ENCODE results near the gene DIABLO. TPM values are rescaled to one million over a fixed set of nuclear protein-coding genes. Genes with fewer than 3 reads are reported as not detected.

DIABLO gene
- total RNA-seq, 2 donors from 2014 or later = 34.7 to 48.8 TPM

- H3K27me3 ChIP-seq (replicated peaks; ENCODE audit: insufficient read depth) = no peaks in the 10 kb centered on the region
- no peaks in the 10 kb centered on the region for H3K36me3 ChIP-seq
- no peaks in the 10 kb centered on the region for H3K9me3 ChIP-seq
- H3K4me1 ChIP-seq (ENCODE audit: control insufficient read depth in 1 of 2, low read depth in 2 of 2) = no peaks in the 10 kb centered on the region
- ATAC-seq (ENCODE audit: insufficient number of reproducible peaks, low FRiP score, low read depth) = no peak
- TF ChIP-seq CTCF (IDR thresholded peaks at IDR 0.05) = no peak
- no peak overlapping the region for H3K27ac ChIP-seq
- no peak overlapping the region for H3K4me3 ChIP-seq
- DNase-seq (ENCODE audit: low spot score) = no peak
These were observed 67.1 kb downstream of the DIABLO start for GRCh38 chr12:122158700-122159285.

Other genes starting within 250 kb of the DIABLO start
- 10 to 100 TPM in 1 of 2 donors, 1 to 10 TPM in 1; 9.6 to 12.9 TPM for gene BCL7A, start 204.2 kb downstream of the DIABLO start, total RNA-seq
- gene MLXIP, start 147.3 kb downstream of the DIABLO start, total RNA-seq = 10 to 100 TPM; 35.5 to 50.3 TPM
- gene IL31, start 51.8 kb downstream of the DIABLO start, total RNA-seq = not detected
- gene LRRC43, start 42.9 kb downstream of the DIABLO start, total RNA-seq = not detected
- 1 to 10 TPM in 1 of 2 donors, not detected in 1; 2.4 TPM for gene B3GNT4, start 22.3 kb downstream of the DIABLO start, total RNA-seq
- 10 to 100 TPM; 10.7 to 12.5 TPM for gene VPS33A, start 40.4 kb upstream of the DIABLO start, total RNA-seq
- 100 to 1,000 TPM in 1 of 2 donors, 10 to 100 TPM in 1; 91.2 to 180 TPM for gene CLIP1, start 196.6 kb upstream of the DIABLO start, total RNA-seq

Data from thoracic aorta (tissue), 2 donors.